ENCODE data around the gene APBB1.

DNA sequence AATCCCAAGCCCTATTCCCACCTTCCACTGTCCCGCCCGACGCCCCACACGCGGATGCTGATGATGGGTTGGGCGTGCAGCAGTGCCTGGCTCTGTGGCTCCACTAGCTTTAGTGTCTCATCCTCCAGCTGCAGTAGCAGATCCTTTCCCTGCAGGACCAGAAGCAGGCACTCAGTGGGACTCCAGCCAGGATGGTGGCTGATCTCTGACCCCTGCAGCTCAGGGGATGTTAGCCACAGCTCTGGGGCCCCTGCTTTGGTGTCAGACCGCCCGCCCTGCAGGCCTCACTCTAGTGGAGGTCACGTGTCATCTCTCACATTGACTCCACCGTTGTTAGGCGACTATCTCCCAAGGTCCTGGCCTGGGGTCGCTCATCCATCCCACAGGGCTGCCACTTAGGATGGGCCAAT, 16.8 kb downstream of the APBB1 start:
- TF ChIP-seq MAX (IDR thresholded peaks at IDR 0.05) (no peak), ZBTB7A (IDR thresholded peaks at IDR 0.05; ENCODE audit: low read depth) (no peak), TAF1 (IDR thresholded peaks at IDR 0.05; ENCODE audit: low read depth) (no peak), CREB1 (IDR thresholded peaks at IDR 0.05; ENCODE audit: low read depth) (no peak), RAD21 (IDR thresholded peaks at IDR 0.05; ENCODE audit: low read depth) (no peak), TCF12 (IDR thresholded peaks at IDR 0.05; ENCODE audit: low read depth) (no peak), YY1 (IDR thresholded peaks at IDR 0.05; ENCODE audit: low read depth) (no peak), FOXM1 (IDR thresholded peaks at IDR 0.05; ENCODE audit: borderline replicate concordance, low read depth) (no peak), EP300 (IDR thresholded peaks at IDR 0.05; ENCODE audit: borderline replicate concordance) (no peak), REST (IDR thresholded peaks at IDR 0.05; ENCODE audit: low read depth) (no peak), CEBPB (IDR thresholded peaks at IDR 0.05) (no peak)
